ENCODE data around the gene CTRB1. TPM values are rescaled to one million over a fixed set of nuclear protein-coding genes. Genes with fewer than 3 reads are reported as not detected.

Gene CTRB1
- total and polyA plus RNA-seq, 2 of the 8 experiments (the other 6 are each of a cell fraction or from before 2014, with no cell fraction given), result not detected

DNA sequence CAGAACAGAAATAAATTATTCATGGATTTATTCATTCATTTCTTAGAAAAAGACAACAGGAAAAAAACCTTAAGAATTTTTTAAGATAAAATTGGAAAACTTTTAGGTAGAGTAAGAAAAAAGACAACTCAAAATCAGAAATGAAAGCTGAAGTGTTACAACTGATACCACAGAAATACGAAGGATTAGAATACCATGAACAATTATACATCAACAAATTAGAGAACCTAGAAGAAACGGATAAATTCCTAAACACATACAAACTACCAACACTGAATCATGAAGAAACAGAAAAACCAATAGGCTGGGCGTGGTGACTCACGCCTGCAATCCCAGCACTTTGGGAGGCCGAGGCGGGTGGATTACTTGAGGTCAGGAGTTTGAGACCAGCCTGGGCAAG lies 39.6 kb upstream of the CTRB1 start (continued):
- TF ChIP-seq NANOG (IDR thresholded peaks at IDR 0.05; ENCODE audit: insufficient read depth, low read depth, low read length, poor library complexity, severe bottlenecking), result no peak
